Measurements from ENCODE around the gene PRDM1.

PRDM1 gene

GRCh38 chr6:106128981-106129781 lies 43.0 kb downstream of the PRDM1 start:
- Histone ChIP-seq H3K9me3 (ENCODE audit: insufficient read depth, low read length, severe bottlenecking) (no peaks in the 10 kb centered on the region), H3K4me2 (ENCODE audit: insufficient read depth, low read length) (no peak overlapping the region), H3K27me3 (ENCODE audit: insufficient read depth, low read length, poor library complexity) (no peaks in the 10 kb centered on the region), H3K9ac (ENCODE audit: low read depth, low read length) (no peak overlapping the region), H4K20me1 (ENCODE audit: insufficient read depth, low read length) (no peaks in the 10 kb centered on the region), H3K79me2 (ENCODE audit: insufficient read depth, low read length) (no peaks in the 10 kb centered on the region), H3K27ac (ENCODE audit: low read length) (no peak overlapping the region), H2AFZ (ENCODE audit: low read depth, low read length) (0 out of 2 replicates have a peak overlapping the region, but pooled peaks have one; percentile 25), H3K4me3 (ENCODE audit: low read depth in 1 of 2, low read length in 2 of 2) (no peak overlapping the region), H3K4me1 (ENCODE audit: insufficient read depth, low read length) (no peaks in the 10 kb centered on the region), H3K36me3 (ENCODE audit: insufficient read depth, low read length) (no peaks in the 10 kb centered on the region)
- peak; percentile 73; the same call in 2 of the 3 replicates for ATAC-seq (ENCODE audit: insufficient read depth, low read depth)
- TF ChIP-seq EZH2 (IDR thresholded peaks at IDR 0.05; ENCODE audit: borderline replicate concordance, low read depth, low read length, severe bottlenecking) = no peak
- no peak for TF ChIP-seq CTCF (IDR thresholded peaks at IDR 0.05; ENCODE audit: borderline replicate concordance, extremely low read depth, low read length, poor library complexity, severe bottlenecking)
- DNase-seq = no peak

GRCh38 chr6:106132153-106132698 lies 46.1 kb downstream of the PRDM1 start:
- DNase-seq (no peak), ATAC-seq (ENCODE audit: insufficient read depth, low read depth) (no peak)
- TF ChIP-seq EZH2 (IDR thresholded peaks at IDR 0.05; ENCODE audit: borderline replicate concordance, low read depth, low read length, severe bottlenecking) = no peak
- TF ChIP-seq CTCF (IDR thresholded peaks at IDR 0.05; ENCODE audit: borderline replicate concordance, extremely low read depth, low read length, poor library complexity, severe bottlenecking) = no peak
- H3K27ac ChIP-seq (ENCODE audit: low read length) = no peak overlapping the region
- H3K27me3 ChIP-seq (ENCODE audit: insufficient read depth, low read length, poor library complexity) = no peaks in the 10 kb centered on the region
- H3K36me3 ChIP-seq (ENCODE audit: insufficient read depth, low read length) = no peaks in the 10 kb centered on the region
- no peaks in the 10 kb centered on the region for H3K9me3 ChIP-seq (ENCODE audit: insufficient read depth, low read length, severe bottlenecking)
- no peaks in the 10 kb centered on the region for H3K79me2 ChIP-seq (ENCODE audit: insufficient read depth, low read length)
- no peaks in the 10 kb centered on the region for H3K4me1 ChIP-seq (ENCODE audit: insufficient read depth, low read length)
- H3K9ac ChIP-seq (ENCODE audit: low read depth, low read length) = no peak overlapping the region
- H2AFZ ChIP-seq (ENCODE audit: low read depth, low read length) = no peak overlapping the region
- H4K20me1 ChIP-seq (ENCODE audit: insufficient read depth, low read length) = no peaks in the 10 kb centered on the region
- no peak overlapping the region for H3K4me3 ChIP-seq (ENCODE audit: low read depth in 1 of 2, low read length in 2 of 2)
- no peak overlapping the region for H3K4me2 ChIP-seq (ENCODE audit: insufficient read depth, low read length)

GRCh38 chr6:106133040-106133439 lies 46.9 kb downstream of the PRDM1 start:
- Histone ChIP-seq H3K4me3 (ENCODE audit: low read depth in 1 of 2, low read length in 2 of 2) (no peak overlapping the region), H2AFZ (ENCODE audit: low read depth, low read length) (no peak overlapping the region), H3K4me1 (ENCODE audit: insufficient read depth, low read length) (no peaks in the 10 kb centered on the region), H4K20me1 (ENCODE audit: insufficient read depth, low read length) (no peaks in the 10 kb centered on the region), H3K27ac (ENCODE audit: low read length) (no peak overlapping the region), H3K27me3 (ENCODE audit: insufficient read depth, low read length, poor library complexity) (no peaks in the 10 kb centered on the region), H3K4me2 (ENCODE audit: insufficient read depth, low read length) (no peak overlapping the region), H3K79me2 (ENCODE audit: insufficient read depth, low read length) (no peaks in the 10 kb centered on the region), H3K9me3 (ENCODE audit: insufficient read depth, low read length, severe bottlenecking) (no peaks in the 10 kb centered on the region), H3K36me3 (ENCODE audit: insufficient read depth, low read length) (no peaks in the 10 kb centered on the region), H3K9ac (ENCODE audit: low read depth, low read length) (no peak overlapping the region)
- ATAC-seq (ENCODE audit: insufficient read depth, low read depth) (no peak), DNase-seq (no peak)
- TF ChIP-seq CTCF (IDR thresholded peaks at IDR 0.05; ENCODE audit: borderline replicate concordance, extremely low read depth, low read length, poor library complexity, severe bottlenecking) (no peak), EZH2 (IDR thresholded peaks at IDR 0.05; ENCODE audit: borderline replicate concordance, low read depth, low read length, severe bottlenecking) (no peak)

All from DND-41 (cell line).